IMR-90 (cell line): ENCODE data around the gene SREBF2. TPM values are rescaled to one million over a fixed set of nuclear protein-coding genes. Genes with fewer than 3 reads are reported as not detected.

Experiments used
- ATAC-seq: fragments of 200-7000 bp; cut with Tn5 transposase; 2 replicates; pipeline ENCODE4 v1.9.1; 2020; ENCODE audit warnings: low read depth, mild to moderate bottlenecking, moderate library complexity
- BruUV-seq: library from RNA; stranded (reverse); fragments of 400-500 nt; replicated peaks from 2 replicates; lab custom pipeline; 2021; lab: Mats Ljungman, UMichigan
- CTCF ChIA-PET: fragments of 300-600 bp; formaldehyde crosslinking; extraction: SDS; loops from one replicate; lab custom pipeline; 2021; ENCODE audit warnings: antibody characterized with exemption; lab: Yijun Ruan, JAX
- POLR2A ChIA-PET: fragments of 300-600 bp; sonication (Branson Sonifier 250); formaldehyde crosslinking; loops from one replicate; lab custom pipeline; 2022; ENCODE audit warnings: antibody characterized with exemption; ENCODE audit not compliant: unreplicated experiment; lab: Charles Lee
- DNase-seq: peaks from one replicate; pipeline ENCODE4 v3.0.0; 2013
- H2AFZ ChIP-seq: replicated peaks from 2 replicates; pipeline ENCODE3; 2013; ENCODE audit warnings: low read length, mild to moderate bottlenecking; ENCODE audit not compliant: poor library complexity
- H2AK5ac ChIP-seq: 2 replicates; pipeline ENCODE4 v1.6.1; 2013; ENCODE audit warnings: low read depth, low read length, inconsistent platforms
- H2AK9ac ChIP-seq: replicated peaks from 2 replicates; pipeline ENCODE3; 2013; ENCODE audit warnings: mild to moderate bottlenecking, low read depth, low read length, moderate library complexity; ENCODE audit not compliant: poor library complexity
- H2BK120ac ChIP-seq: 2 replicates; pipeline ENCODE4 v1.6.1; 2013; ENCODE audit warnings: low read depth, low read length, inconsistent platforms
- H2BK15ac ChIP-seq: 3 replicates; pipeline ENCODE4 v1.6.1; 2013; ENCODE audit warnings: low read depth, low read length, inconsistent platforms
- H2BK20ac ChIP-seq: 2 replicates; pipeline ENCODE4 v1.6.1; 2013; ENCODE audit warnings: low read depth, mild to moderate bottlenecking, inconsistent platforms, low read length, moderate library complexity
- H2BK5ac ChIP-seq: 2 replicates; pipeline ENCODE4 v1.6.1; 2013; ENCODE audit warnings: mild to moderate bottlenecking, low read depth, low read length, inconsistent platforms; ENCODE audit not compliant: poor library complexity, severe bottlenecking
- H3K14ac ChIP-seq: replicated peaks from 2 replicates; pipeline ENCODE4 v1.6.1; 2013; ENCODE audit warnings: low read depth, low read length, inconsistent platforms
- H3K18ac ChIP-seq: 2 replicates; pipeline ENCODE4 v1.6.1; 2013; ENCODE audit warnings: low read depth, low read length, control low read depth
- H3K23ac ChIP-seq: 2 replicates; pipeline ENCODE4 v1.6.1; 2013; ENCODE audit warnings: low read depth, low read length, inconsistent platforms
- H3K27ac ChIP-seq: 2 replicates; pipeline ENCODE4 v1.5.1; 2013; ENCODE audit warnings: mild to moderate bottlenecking, control low read depth, low read length; ENCODE audit not compliant: insufficient read depth
- H3K27me3 ChIP-seq: 2 replicates; pipeline ENCODE4 v1.6.1; 2013; ENCODE audit warnings: low read length; ENCODE audit not compliant: control insufficient read depth, insufficient read depth
- H3K36me3 ChIP-seq: 2 replicates; pipeline ENCODE4 v1.6.1; 2013; ENCODE audit warnings: low read length, mixed read lengths; ENCODE audit not compliant: control insufficient read depth, insufficient read depth
- H3K4ac ChIP-seq: 2 replicates; pipeline ENCODE4 v1.6.1; 2013; ENCODE audit warnings: low read depth, low read length, inconsistent platforms
- H3K4me1 ChIP-seq: 2 replicates; pipeline ENCODE4 v1.6.1; 2013; ENCODE audit warnings: low read length, mixed read lengths; ENCODE audit not compliant: control insufficient read depth, insufficient read depth
- H3K4me2 ChIP-seq: 2 replicates; pipeline ENCODE4 v1.6.1; 2013; ENCODE audit warnings: low read depth, mild to moderate bottlenecking, control low read depth, low read length, moderate library complexity
- H3K4me3 ChIP-seq: 2 replicates; pipeline ENCODE4 v1.5.1; 2013; ENCODE audit warnings: low read depth, mild to moderate bottlenecking, control low read depth, low read length, moderate library complexity; ENCODE audit not compliant: insufficient read depth
- H3K56ac ChIP-seq: 2 replicates; pipeline ENCODE4 v1.6.1; 2013; ENCODE audit warnings: low read length, inconsistent platforms; ENCODE audit not compliant: insufficient read depth; ENCODE audit errors: extremely low read depth
- H3K79me1 ChIP-seq, 2 experiments: 2 replicates each; pipeline ENCODE4 v1.6.1; 2013; ENCODE audit warnings: low read length in 2 of 2, inconsistent platforms in 1 of 2, low read depth in 1 of 2
- H3K9ac ChIP-seq: 2 replicates; pipeline ENCODE4 v1.6.1; 2013; ENCODE audit warnings: low read depth, low read length, control low read depth
- H3K9me1 ChIP-seq: 2 replicates; pipeline ENCODE4 v1.6.1; 2013; ENCODE audit warnings: low read length, inconsistent platforms; ENCODE audit not compliant: insufficient read depth
- H3K9me3 ChIP-seq: 2 replicates; pipeline ENCODE4 v1.6.1; 2013; ENCODE audit warnings: low read length; ENCODE audit not compliant: control insufficient read depth, insufficient read depth
- H4K20me1 ChIP-seq: 2 replicates; pipeline ENCODE4 v1.6.1; 2013; ENCODE audit warnings: low read length, inconsistent platforms; ENCODE audit not compliant: insufficient read depth
- H4K5ac ChIP-seq: 2 replicates; pipeline ENCODE4 v1.6.1; 2013; ENCODE audit warnings: mild to moderate bottlenecking, low read depth, low read length, control low read depth
- H4K8ac ChIP-seq, 2 experiments: 2 replicates each; pipeline ENCODE4 v1.6.1; 2013; ENCODE audit warnings: low read depth in 2 of 2, low read length in 2 of 2, control low read depth in 1 of 2, inconsistent platforms in 1 of 2
- H4K91ac ChIP-seq: 2 replicates; pipeline ENCODE4 v1.6.1; 2013; ENCODE audit warnings: low read depth, low read length, inconsistent platforms; ENCODE audit not compliant: insufficient read depth
- BHLHE40 ChIP-seq: fragments of 150-350 bp; IDR thresholded peaks from 2 replicates; pipeline ENCODE4 v1.6.1; 2016; ENCODE audit warnings: mild to moderate bottlenecking, low read depth, low read length
- CEBPB ChIP-seq: IDR thresholded peaks from 2 replicates; pipeline ENCODE4 v1.6.1; 2012; ENCODE audit warnings: low read depth, low read length, improper control_type of control experiment
- CHD1 ChIP-seq: IDR thresholded peaks from 2 replicates; pipeline ENCODE4 v1.6.1; 2012; ENCODE audit warnings: low read depth, low read length, improper control_type of control experiment
- CTCF ChIP-seq: conservative IDR thresholded peaks from 2 replicates; pipeline ENCODE4 v1.5.1; 2012; ENCODE audit warnings: mild to moderate bottlenecking, low read depth, low read length, improper control_type of control experiment
- ELK1 ChIP-seq: fragments of 150-350 bp; IDR thresholded peaks from 2 replicates; pipeline ENCODE4 v1.6.1; 2016; ENCODE audit warnings: low read depth, mild to moderate bottlenecking, low read length, moderate library complexity, borderline replicate concordance
- FOS ChIP-seq: fragments of 150-350 bp; IDR thresholded peaks from 2 replicates; pipeline ENCODE4 v1.6.1; 2016; ENCODE audit warnings: low read depth, low read length
- MAFK ChIP-seq: IDR thresholded peaks from 2 replicates; pipeline ENCODE4 v1.6.1; 2012; ENCODE audit warnings: low read depth, low read length, improper control_type of control experiment
- MAZ ChIP-seq: IDR thresholded peaks from 2 replicates; pipeline ENCODE4 v1.6.1; 2012; ENCODE audit warnings: low read depth, mild to moderate bottlenecking, low read length, improper control_type of control experiment, moderate library complexity, borderline replicate concordance
- MXI1 ChIP-seq: IDR thresholded peaks from 2 replicates; pipeline ENCODE4 v1.6.1; 2012; ENCODE audit warnings: low read depth, mild to moderate bottlenecking, low read length, moderate library complexity, borderline replicate concordance
- NFE2L2 ChIP-seq: fragments of 150-350 bp; IDR thresholded peaks from 2 replicates; pipeline ENCODE4 v1.6.1; 2016; ENCODE audit warnings: low read depth, mild to moderate bottlenecking, low read length
- POLR2A ChIP-seq: IDR thresholded peaks from 2 replicates; pipeline ENCODE4 v1.6.1; 2012; ENCODE audit warnings: mild to moderate bottlenecking, low read depth, low read length
- RAD21 ChIP-seq: IDR thresholded peaks from 2 replicates; pipeline ENCODE4 v1.6.1; 2012; ENCODE audit warnings: low read length, improper control_type of control experiment
- RCOR1 ChIP-seq: IDR thresholded peaks from 2 replicates; pipeline ENCODE4 v1.6.1; 2012; ENCODE audit warnings: mild to moderate bottlenecking, low read length, improper control_type of control experiment; ENCODE audit not compliant: insufficient replicate concordance
- RFX5 ChIP-seq: IDR thresholded peaks from 2 replicates; pipeline ENCODE4 v1.8.0; 2012; ENCODE audit warnings: low read depth, mild to moderate bottlenecking, low read length, moderate library complexity
- SMC3 ChIP-seq: fragments of 150-350 bp; IDR thresholded peaks from 2 replicates; pipeline ENCODE4 v1.6.1; 2016; ENCODE audit warnings: low read depth, mild to moderate bottlenecking, antibody characterized with exemption, low read length, moderate library complexity
- USF2 ChIP-seq: fragments of 150-350 bp; IDR thresholded peaks from 2 replicates; pipeline ENCODE4 v1.6.1; 2017; ENCODE audit warnings: mild to moderate bottlenecking, antibody characterized with exemption, low read length, low read depth
- WGBS, 2 experiments: methylation state at CpG; one replicate each; pipeline versions ENCODE4 v1.1.5 to v1.1.7; 2013; ENCODE audit warnings: missing lambda C conversion rate in 2 of 2; ENCODE audit not compliant: insufficient read length in 1 of 2; ENCODE audit errors: extremely low coverage in 2 of 2; 5-methylcytosine and 5-hydroxymethylcytosine counted together
- dilution Hi-C: fragments of 300-500 bp; cut with HindIII; formaldehyde crosslinking; loops from one replicate; pipeline ENCODE4 v1.14.3; 2018; ENCODE audit warnings: low sequenced_read_pairs; ENCODE audit not compliant: unreplicated experiment
- in situ Hi-C: fragments of 300-500 bp; cut with MboI; formaldehyde crosslinking; loops from 3 replicates; pipeline ENCODE4 v1.14.3; 2019; ENCODE audit warnings: low sequenced_read_pairs, inconsistent platforms, mixed read lengths
- intact Hi-C: fragments of 100-400 bp; cut with micrococcal nuclease; formaldehyde crosslinking; loops from 2 replicates; pipeline ENCODE4 v1.10.0; 2022
- polyA plus RNA-seq, 3 experiments: library from polyadenylated mRNA; depleted of rRNA; stranded (reverse); fragments of >200 nt; gene quantifications; 2 replicates each; pipeline ENCODE4 v1.2.3, GENCODE V29; 2012; ENCODE audit warnings: low replicate concordance in 1 of 3
- total RNA-seq: library from RNA; depleted of rRNA; stranded (reverse); fragments of >200 nt; gene quantifications from 2 replicates; pipeline ENCODE4 v1.2.3, GENCODE V29; 2012

Gene SREBF2
- total and polyA plus RNA-seq, 2 of the 4 experiments (the other 2 are of a cell fraction): 8.1 to 47.4 TPM

- no TSS peak for BruUV-seq
- H3K14ac ChIP-seq: no peak overlapping the region
- intact Hi-C loops (no loop called here), dilution Hi-C loops (no loop called here), in situ Hi-C loops (no loop called here)
- H3K9me3 ChIP-seq: no peaks in the 10 kb centered on the region
- peaks cover 11% of the 10 kb centered on the region for H3K9me1 ChIP-seq
- no peak overlapping the region for H3K23ac ChIP-seq
- no peak overlapping the region for H2AK5ac ChIP-seq
- DNase-seq (no peak), ATAC-seq (no peak)
- H3K79me1 ChIP-seq: no peaks in the 10 kb centered on the region
- H3K4ac ChIP-seq: no peak overlapping the region
- TF ChIP-seq MXI1: no peak
- TF ChIP-seq CHD1: no peak
- no peak for TF ChIP-seq USF2
- no peak for TF ChIP-seq CTCF
- TF ChIP-seq NFE2L2: no peak
- TF ChIP-seq RAD21: no peak
- no peak for TF ChIP-seq FOS
- no peak for TF ChIP-seq MAFK
- TF ChIP-seq RCOR1: no peak
- TF ChIP-seq CEBPB: no peak
- TF ChIP-seq RFX5: no peak
- no peak for TF ChIP-seq POLR2A
- TF ChIP-seq SMC3: no peak
- no peak for TF ChIP-seq ELK1
- no peak for TF ChIP-seq MAZ
- no peak for TF ChIP-seq BHLHE40
- H3K4me3 ChIP-seq: no peak overlapping the region
- no peak overlapping the region for H3K18ac ChIP-seq
- no peak overlapping the region for H4K8ac ChIP-seq
- no peaks in the 10 kb centered on the region for H4K20me1 ChIP-seq
- no peak overlapping the region for H4K5ac ChIP-seq
- H2AK9ac ChIP-seq: no peak overlapping the region
- no peaks in the 10 kb centered on the region for H3K27me3 ChIP-seq
- no peak overlapping the region for H2BK20ac ChIP-seq
- H2BK5ac ChIP-seq: no peak overlapping the region
- ChIA-PET POLR2A (no interaction called here), CTCF (interaction anchor here (0.6 kb wide), 1 partner anchor 949 kb away, joined by 5 read pairs; no protein-coding TSS in a partner anchor)
- 0 out of 2 replicates have a peak, but pooled peaks cover 4% of the 10 kb centered on the region for H3K36me3 ChIP-seq
- H4K91ac ChIP-seq: no peak overlapping the region
- no peaks in the 10 kb centered on the region for H3K4me1 ChIP-seq
- no peak overlapping the region for H3K4me2 ChIP-seq
- H2BK120ac ChIP-seq: no peak overlapping the region
- H2BK15ac ChIP-seq: no peak overlapping the region
- H3K56ac ChIP-seq: no peak overlapping the region
- no peak overlapping the region for H3K9ac ChIP-seq
- H3K27ac ChIP-seq: no peak overlapping the region
- no peak overlapping the region for H2AFZ ChIP-seq
- no CpG with 5 or more reads among the region's 2 CpGs for WGBS, 2 experiments
Measured at GRCh38 chr22:41816871-41817270, 16.0 kb upstream of the SREBF2 start.
